GM18511 (cell line): Measurements from ENCODE around the gene CCDC142.

Source experiments
- ATAC-seq: cut with Tn5 transposase; IDR thresholded peaks from one replicate; pipeline ENCODE4 v1.9.1; 2021; ENCODE audit warnings: mild to moderate bottlenecking, moderate library complexity; ENCODE audit not compliant: unreplicated experiment

Gene CCDC142

GRCh38 chr2:74425523-74425922, 57.3 kb downstream of the CCDC142 start:
- ATAC-seq, result no peak

GRCh38 chr2:74424995-74425406, 57.8 kb downstream of the CCDC142 start:
- no peak for ATAC-seq

- ATAC-seq, result no peak
Observed at GRCh38 chr2:74424139-74424992, 58.4 kb downstream of the CCDC142 start.
